RWPE1 (cell line): ENCODE measurements around the gene ARGLU1.

Experiments
- CTCF ChIA-PET: fragments of 350-600 bp; sonication (Branson Sonifier 250); formaldehyde crosslinking; extraction: SDS; loops from one replicate; lab custom pipeline; 2021; lab: Yijun Ruan, JAX
- POLR2A ChIA-PET: fragments of 400-600 bp; formaldehyde crosslinking; extraction: SDS; loops from one replicate; lab custom pipeline; 2020; ENCODE audit warnings: antibody characterized with exemption; ENCODE audit not compliant: low non-redundant PET; lab: Yijun Ruan, JAX
- DNase-seq: peaks from one replicate; pipeline ENCODE4 v3.0.0; 2012; ENCODE audit warnings: low spot score
- H3K27ac ChIP-seq: fragments of 450-650 bp; 2 replicates; pipeline ENCODE4 v1.5.1; 2017
- CTCF ChIP-seq: fragments of 450-650 bp; conservative IDR thresholded peaks from 2 replicates; pipeline ENCODE4 v1.5.1; 2017; ENCODE audit warnings: low read depth, mild to moderate bottlenecking

ARGLU1 gene

GRCh38 chr13:106491928-106492587 is 75.9 kb downstream of the ARGLU1 start:
- H3K27ac ChIP-seq = no peak overlapping the region
- DNase-seq = no peak
- POLR2A ChIA-PET = no interaction called here
- CTCF ChIA-PET = interaction anchor here (0.6 kb wide), 1 partner anchor 1360 kb away, joined by 3 read pairs; no protein-coding TSS in a partner anchor
- no peak for TF ChIP-seq CTCF
